K562 (cell line): ENCODE measurements around the gene CDH1. TPM values are rescaled to one million over a fixed set of nuclear protein-coding genes. Genes with fewer than 3 reads are reported as not detected.

Source experiments
- CAMTA2 ChIP-seq: fragments of 250-450 bp; sonication (Bioruptor Pico); conservative IDR thresholded peaks from 2 replicates; pipeline ENCODE4 v1.5.1; 2022
- DMBX1 ChIP-seq: fragments of 250-450 bp; sonication (Bioruptor Pico); IDR thresholded peaks from 2 replicates; pipeline ENCODE4 v1.8.0; 2022; ENCODE audit warnings: inconsistent platforms, mild to moderate bottlenecking, moderate library complexity, borderline replicate concordance
- ELF1 ChIP-seq: fragments of 200-800 bp; sonication (Bioruptor generic); IDR thresholded peaks from 2 replicates; pipeline ENCODE4 v1.6.1; 2016; ENCODE audit warnings: missing genetic modification characterization, missing compliant biosample characterization
- EP300 ChIP-seq: IDR thresholded peaks from 2 replicates; pipeline ENCODE4 v1.6.1; 2012; ENCODE audit warnings: low read length, improper control_type of control experiment
- KDM1A ChIP-seq, 2 experiments: fragments of 450-650 bp; IDR thresholded peaks; 2 replicates each; pipeline ENCODE4 v1.6.1; 2016; ENCODE audit warnings: mild to moderate bottlenecking in 2 of 2
- KDM5B ChIP-seq: fragments of 200-600 bp; sonication (generic); IDR thresholded peaks from 2 replicates; pipeline ENCODE4 v1.6.1; 2012; ENCODE audit warnings: low read depth, mild to moderate bottlenecking, moderate library complexity, low read length, control low read depth, inconsistent platforms; ENCODE audit not compliant: insufficient replicate concordance
- LCOR ChIP-seq: sonication (generic); formaldehyde crosslinking; IDR thresholded peaks from 2 replicates; pipeline ENCODE4 v1.8.0; 2022; ENCODE audit warnings: mild to moderate bottlenecking, missing genetic modification reagents
- MAX ChIP-seq: sonication (generic); formaldehyde crosslinking; IDR thresholded peaks from 2 replicates; pipeline ENCODE4 v1.9.0; 2022; ENCODE audit warnings: mild to moderate bottlenecking, missing genetic modification reagents
- NONO ChIP-seq, 2 experiments: fragments of 200-400 bp in 1 of 2; fragments of 450-650 bp in 1 of 2; formaldehyde crosslinking in 1 of 2; IDR thresholded peaks; 2 replicates each; pipeline ENCODE4 v1.6.1; 2017; ENCODE audit warnings: low read depth in 2 of 2, mild to moderate bottlenecking in 2 of 2, moderate library complexity in 2 of 2, low read length in 1 of 2
- SIN3B ChIP-seq: fragments of 450-650 bp; IDR thresholded peaks from 2 replicates; pipeline ENCODE4 v1.6.1; 2017; ENCODE audit warnings: low read depth, mild to moderate bottlenecking, moderate library complexity
- TRIM28 ChIP-seq: fragments of 450-650 bp; IDR thresholded peaks from 2 replicates; pipeline ENCODE4 v1.6.1; 2017
- ZC3H8 ChIP-seq: fragments of 450-650 bp; IDR thresholded peaks from 2 replicates; pipeline ENCODE4 v1.6.1; 2017
- ZNF444 ChIP-seq: fragments of 250-450 bp; sonication (Bioruptor Pico); IDR thresholded peaks from 2 replicates; pipeline ENCODE4 v1.4.0; 2020; ENCODE audit warnings: mild to moderate bottlenecking, moderate library complexity
- ZNF695 ChIP-seq: fragments of 450-650 bp; formaldehyde crosslinking; IDR thresholded peaks from 2 replicates; pipeline ENCODE4 v1.4.0; 2020; ENCODE audit warnings: mild to moderate bottlenecking, moderate library complexity
- ZNF778 ChIP-seq: fragments of 450-650 bp; formaldehyde crosslinking; IDR thresholded peaks from 2 replicates; pipeline ENCODE4 v1.4.0; 2020; ENCODE audit warnings: mild to moderate bottlenecking, moderate library complexity
- polyA plus RNA-seq, 8 experiments: library from polyadenylated mRNA; depleted of rRNA in 4 of 8; stranded (reverse) in 5 of 8; unstranded in 3 of 8; fragments of >200 nt; fragmentation: Nextera tagmentation in 2 of 8; fragmentation: Illumina TruSeq in 1 of 8; extraction: Ambion mirVana in 2 of 8; extraction: Trizol in 1 of 8; gene quantifications; 2 replicates each; pipeline versions ENCODE4 v1.2.1 to v1.2.3, GENCODE V29; 2011 to 2014; ENCODE audit warnings: inconsistent platforms in 1 of 8, missing spikeins in 1 of 8
- total RNA-seq, 7 experiments: library from RNA; depleted of rRNA in 6 of 7; stranded (reverse); fragments of >200 nt in 6 of 7; fragmentation: Illumina TruSeq in 2 of 7; extraction: Trizol in 2 of 7; gene quantifications; 2 replicates each; pipeline versions ENCODE4 v1.2.1 to v1.2.3, GENCODE V29; 2011 to 2021; ENCODE audit warnings: low replicate concordance in 1 of 7
- TF ChIP-seq, protein P1 (sequence below): fragments of 450-650 bp; IDR thresholded peaks from 2 replicates; pipeline ENCODE4 v1.6.1; 2016; ENCODE audit warnings: missing biosample characterization, missing genetic modification characterization
- TF ChIP-seq, protein P2 (sequence below), 2 experiments: fragments of 450-650 bp; formaldehyde crosslinking in 1 of 2; IDR thresholded peaks; 2 replicates each; pipeline versions ENCODE4 v1.4.0 to v1.6.1; 2014 to 2020; ENCODE audit warnings: mild to moderate bottlenecking in 2 of 2, borderline replicate concordance in 1 of 2, low read depth in 1 of 2

CDH1 gene
- total and polyA plus RNA-seq, 9 of the 15 experiments (the other 6 are each of a cell fraction or from before 2014, with no cell fraction given), result 0.01 to 0.69 TPM; not detected in 7

DNA sequence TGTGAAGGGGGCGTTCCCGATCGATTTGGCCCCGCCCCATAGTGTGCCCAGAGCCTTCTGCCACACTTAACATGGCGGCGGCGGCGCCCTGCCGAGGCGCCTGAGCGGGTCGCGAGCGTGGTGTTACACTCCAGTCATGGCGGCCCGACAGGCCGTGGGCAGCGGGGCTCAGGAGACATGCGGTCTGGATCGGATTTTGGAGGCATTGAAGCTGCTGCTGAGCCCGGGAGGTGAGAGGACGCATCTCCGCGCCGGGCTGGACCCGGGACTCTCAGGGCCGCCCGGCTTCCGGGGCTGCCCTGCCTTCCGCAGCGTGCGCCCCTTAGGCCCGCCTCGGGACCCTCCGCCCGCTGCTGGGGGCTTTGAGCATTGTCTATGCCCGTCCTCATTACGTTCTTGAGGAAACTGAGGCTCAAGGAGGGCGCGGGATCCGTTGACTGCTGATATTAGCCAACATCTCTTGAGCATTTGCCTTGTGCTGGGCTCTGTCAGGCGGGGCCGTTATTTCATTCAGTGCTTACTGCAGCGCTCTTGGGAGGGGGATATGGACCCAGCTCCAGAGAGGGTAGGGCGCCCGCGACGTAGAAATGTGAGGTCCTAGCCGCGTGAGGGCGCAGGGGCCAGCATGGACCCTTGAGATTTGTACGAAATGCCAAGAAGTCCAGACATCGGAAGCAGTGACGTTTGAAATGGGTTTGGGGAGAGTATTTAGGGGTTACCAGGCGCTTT is 106.6 kb downstream of the CDH1 start, which contains the start of gene TANGO6 (continued):
- TF ChIP-seq KDM1A (IDR thresholded peaks at IDR 0.05) (no peak), MAX (CRISPR knock-in tag) (peak; percentile 63), ZNF444 (CRISPR knock-in tag) (no peak), NONO (IDR thresholded peaks at IDR 0.05; ENCODE audit: low read depth in 2 of 2, low read length in 1 of 2) (peak in 1 of 2 experiments; percentile 76; a peak in 1 of 4 replicates), ZNF695 (CRISPR knock-in tag) (no peak), ELF1 (tag) (peak; percentile 85), ZNF778 (CRISPR knock-in tag) (no peak), CAMTA2 (CRISPR knock-in tag) (no peak), SIN3B (0 out of 2 replicates have a peak, but pooled peaks have one; percentile 34), KDM5B (peak; percentile 82), TRIM28 (0 out of 2 replicates have a peak, but pooled peaks have one; percentile 37), DMBX1 (CRISPR knock-in tag) (no peak), EP300 (no peak), LCOR (CRISPR knock-in tag) (peak; percentile 57), ZC3H8 (no peak)
- TF ChIP-seq, protein P1, sequence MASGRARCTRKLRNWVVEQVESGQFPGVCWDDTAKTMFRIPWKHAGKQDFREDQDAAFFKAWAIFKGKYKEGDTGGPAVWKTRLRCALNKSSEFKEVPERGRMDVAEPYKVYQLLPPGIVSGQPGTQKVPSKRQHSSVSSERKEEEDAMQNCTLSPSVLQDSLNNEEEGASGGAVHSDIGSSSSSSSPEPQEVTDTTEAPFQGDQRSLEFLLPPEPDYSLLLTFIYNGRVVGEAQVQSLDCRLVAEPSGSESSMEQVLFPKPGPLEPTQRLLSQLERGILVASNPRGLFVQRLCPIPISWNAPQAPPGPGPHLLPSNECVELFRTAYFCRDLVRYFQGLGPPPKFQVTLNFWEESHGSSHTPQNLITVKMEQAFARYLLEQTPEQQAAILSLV, result no peak
- TF ChIP-seq, protein P2, sequence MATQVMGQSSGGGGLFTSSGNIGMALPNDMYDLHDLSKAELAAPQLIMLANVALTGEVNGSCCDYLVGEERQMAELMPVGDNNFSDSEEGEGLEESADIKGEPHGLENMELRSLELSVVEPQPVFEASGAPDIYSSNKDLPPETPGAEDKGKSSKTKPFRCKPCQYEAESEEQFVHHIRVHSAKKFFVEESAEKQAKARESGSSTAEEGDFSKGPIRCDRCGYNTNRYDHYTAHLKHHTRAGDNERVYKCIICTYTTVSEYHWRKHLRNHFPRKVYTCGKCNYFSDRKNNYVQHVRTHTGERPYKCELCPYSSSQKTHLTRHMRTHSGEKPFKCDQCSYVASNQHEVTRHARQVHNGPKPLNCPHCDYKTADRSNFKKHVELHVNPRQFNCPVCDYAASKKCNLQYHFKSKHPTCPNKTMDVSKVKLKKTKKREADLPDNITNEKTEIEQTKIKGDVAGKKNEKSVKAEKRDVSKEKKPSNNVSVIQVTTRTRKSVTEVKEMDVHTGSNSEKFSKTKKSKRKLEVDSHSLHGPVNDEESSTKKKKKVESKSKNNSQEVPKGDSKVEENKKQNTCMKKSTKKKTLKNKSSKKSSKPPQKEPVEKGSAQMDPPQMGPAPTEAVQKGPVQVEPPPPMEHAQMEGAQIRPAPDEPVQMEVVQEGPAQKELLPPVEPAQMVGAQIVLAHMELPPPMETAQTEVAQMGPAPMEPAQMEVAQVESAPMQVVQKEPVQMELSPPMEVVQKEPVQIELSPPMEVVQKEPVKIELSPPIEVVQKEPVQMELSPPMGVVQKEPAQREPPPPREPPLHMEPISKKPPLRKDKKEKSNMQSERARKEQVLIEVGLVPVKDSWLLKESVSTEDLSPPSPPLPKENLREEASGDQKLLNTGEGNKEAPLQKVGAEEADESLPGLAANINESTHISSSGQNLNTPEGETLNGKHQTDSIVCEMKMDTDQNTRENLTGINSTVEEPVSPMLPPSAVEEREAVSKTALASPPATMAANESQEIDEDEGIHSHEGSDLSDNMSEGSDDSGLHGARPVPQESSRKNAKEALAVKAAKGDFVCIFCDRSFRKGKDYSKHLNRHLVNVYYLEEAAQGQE (IDR thresholded peaks at IDR 0.05; ENCODE audit: borderline replicate concordance), result peak; percentile 29; the same call in 1 of the 2 replicates
- TF ChIP-seq, protein P2 (CRISPR knock-in tag; IDR thresholded peaks at IDR 0.05; ENCODE audit: low read depth), result no peak
